ENCODE data around the gene PTS. TPM values are rescaled to one million over a fixed set of nuclear protein-coding genes. Genes with fewer than 3 reads are reported as not detected.

PTS gene
- total RNA-seq, 4 donors from 2014 or later = 23.4 to 81.5 (median 38.5) TPM

GRCh38 chr11:112265659-112266409 lies 39.6 kb downstream of the PTS start:
- in situ Hi-C loops (cut with MboI; ENCODE audit: low sequenced_read_pairs in 4 of 4) (no loop called here), intact Hi-C loops (cut with DNase I; ENCODE audit: low total_unique reads) (no loop called here)
- DNase-seq (no peak), ATAC-seq (no peak)
- TF ChIP-seq CTCF (IDR thresholded peaks at IDR 0.05 in 4 of 5, conservative IDR thresholded peaks at IDR 0.05 in 1 of 5) (no peak), POLR2A (IDR thresholded peaks at IDR 0.05) (no peak)
- no peak overlapping the region for H3K4me3 ChIP-seq
- no peaks in the 10 kb centered on the region for H3K36me3 ChIP-seq
- no peaks in the 10 kb centered on the region for H3K27me3 ChIP-seq
- no peaks in the 10 kb centered on the region for H3K9me3 ChIP-seq
- no peaks in the 10 kb centered on the region for H3K4me1 ChIP-seq
- H3K27ac ChIP-seq = no peak overlapping the region

- no peak for TF ChIP-seq POLR2A (IDR thresholded peaks at IDR 0.05)
- no peak for ATAC-seq
These were observed 40.2 kb downstream of the PTS start for GRCh38 chr11:112266410-112266778.

GRCh38 chr11:112267188-112267591 lies 41.0 kb downstream of the PTS start:
- in situ Hi-C loops (cut with MboI; ENCODE audit: low sequenced_read_pairs in 4 of 4) = no loop called here
- Histone ChIP-seq H3K27me3 (no peaks in the 10 kb centered on the region), H3K36me3 (no peaks in the 10 kb centered on the region), H3K27ac (no peak overlapping the region), H3K4me1 (no peaks in the 10 kb centered on the region), H3K9me3 (no peaks in the 10 kb centered on the region), H3K4me3 (no peak overlapping the region)
- intact Hi-C loops (cut with DNase I; ENCODE audit: low total_unique reads) = no loop called here
- DNase-seq (no peak), ATAC-seq (no peak)
- no peak for TF ChIP-seq CTCF (IDR thresholded peaks at IDR 0.05 in 4 of 5, conservative IDR thresholded peaks at IDR 0.05 in 1 of 5)
- no peak for TF ChIP-seq POLR2A (IDR thresholded peaks at IDR 0.05)

More at GRCh38 chr11:112266410-112266778, 40.2 kb downstream of the PTS start:
- Histone ChIP-seq H3K4me3 (no peak overlapping the region), H3K4me1 (no peaks in the 10 kb centered on the region), H3K9me3 (no peaks in the 10 kb centered on the region), H3K36me3 (no peaks in the 10 kb centered on the region), H3K27me3 (no peaks in the 10 kb centered on the region), H3K27ac (no peak overlapping the region)
- intact Hi-C loops (cut with DNase I; ENCODE audit: low total_unique reads) = no loop called here
- no peak for DNase-seq
- in situ Hi-C loops (cut with MboI; ENCODE audit: low sequenced_read_pairs in 4 of 4) = no loop called here

GRCh38 chr11:112268406-112268805 lies 42.2 kb downstream of the PTS start:
- H3K36me3 ChIP-seq = no peaks in the 10 kb centered on the region
- no peak overlapping the region for H3K27ac ChIP-seq
- no peak for TF ChIP-seq POLR2A (IDR thresholded peaks at IDR 0.05)
- no peak for TF ChIP-seq CTCF (IDR thresholded peaks at IDR 0.05 in 4 of 5, conservative IDR thresholded peaks at IDR 0.05 in 1 of 5)
- no peaks in the 10 kb centered on the region for H3K9me3 ChIP-seq
- H3K27me3 ChIP-seq = no peaks in the 10 kb centered on the region
- no peak for DNase-seq
- in situ Hi-C loops (cut with MboI; ENCODE audit: low sequenced_read_pairs in 4 of 4) (no loop called here), intact Hi-C loops (cut with DNase I; ENCODE audit: low total_unique reads) (no loop called here)
- H3K4me1 ChIP-seq = no peaks in the 10 kb centered on the region
- ATAC-seq = no peak
- H3K4me3 ChIP-seq = no peak overlapping the region

GRCh38 chr11:112269139-112269538 lies 42.9 kb downstream of the PTS start:
- DNase-seq (no peak), ATAC-seq (no peak)
- Histone ChIP-seq H3K9me3 (no peaks in the 10 kb centered on the region), H3K27ac (no peak overlapping the region), H3K4me3 (no peak overlapping the region), H3K4me1 (no peaks in the 10 kb centered on the region), H3K36me3 (no peaks in the 10 kb centered on the region), H3K27me3 (no peaks in the 10 kb centered on the region)
- TF ChIP-seq POLR2A (IDR thresholded peaks at IDR 0.05) (no peak), CTCF (IDR thresholded peaks at IDR 0.05 in 4 of 5, conservative IDR thresholded peaks at IDR 0.05 in 1 of 5) (no peak)
- in situ Hi-C loops (cut with MboI; ENCODE audit: low sequenced_read_pairs in 4 of 4) (no loop called here), intact Hi-C loops (cut with DNase I; ENCODE audit: low total_unique reads) (no loop called here)
